Calu3 (cell line): Measurements from ENCODE around the gene GOLGA6L7. TPM values are rescaled to one million over a fixed set of nuclear protein-coding genes. Genes with fewer than 3 reads are reported as not detected.
"Not testable (repeated sequence)": the region's sequence is repeated elsewhere in the genome, so short reads cannot be mapped to it uniquely, and the experiment has no call there.

Experiments
- Bru-seq: library from RNA; stranded (reverse); fragments of 400-500 nt; gene quantifications from one replicate; lab custom pipeline; 2021; lab: Mats Ljungman, UMichigan
- BruChase-seq, 2 experiments: library from RNA; stranded (reverse); fragments of 400-500 nt; gene quantifications; one replicate each; lab custom pipeline; 2021; lab: Mats Ljungman, UMichigan
- BruUV-seq: library from RNA; stranded (reverse); fragments of 400-500 nt; replicated peaks from 2 replicates; lab custom pipeline; 2021; lab: Mats Ljungman, UMichigan
- CTCF ChIA-PET: fragments of 300-600 bp; sonication (Branson Sonifier 250); formaldehyde crosslinking; loops from one replicate; lab custom pipeline; 2022; ENCODE audit warnings: antibody characterized with exemption; lab: Charles Lee
- DNase-seq: peaks from one replicate; pipeline ENCODE4 v3.0.0; 2022
- H3K27ac Mint-ChIP-seq: one replicate; pipeline ENCODE4 v1.8.0; 2022; ENCODE audit warnings: mixed read lengths; ENCODE audit not compliant: unreplicated experiment
- H3K27me3 Mint-ChIP-seq: one replicate; pipeline ENCODE4 v1.8.0; 2022; ENCODE audit warnings: mixed read lengths; ENCODE audit not compliant: unreplicated experiment
- H3K36me3 Mint-ChIP-seq: one replicate; pipeline ENCODE4 v1.8.0; 2022; ENCODE audit warnings: mild to moderate bottlenecking, moderate library complexity, mixed read lengths; ENCODE audit not compliant: insufficient read depth, unreplicated experiment
- H3K4me1 Mint-ChIP-seq: one replicate; pipeline ENCODE4 v1.8.0; 2022; ENCODE audit warnings: mild to moderate bottlenecking, low read depth, mixed read lengths; ENCODE audit not compliant: unreplicated experiment
- H3K4me3 Mint-ChIP-seq: one replicate; pipeline ENCODE4 v1.8.0; 2022; ENCODE audit warnings: mild to moderate bottlenecking, low read depth, moderate library complexity, mixed read lengths; ENCODE audit not compliant: unreplicated experiment
- H3K9me3 Mint-ChIP-seq: one replicate; pipeline ENCODE4 v1.8.0; 2022; ENCODE audit warnings: low read depth, mixed read lengths; ENCODE audit not compliant: unreplicated experiment
- intact Hi-C: fragments of 100-400 bp; cut with micrococcal nuclease; formaldehyde crosslinking; loops from one replicate; pipeline ENCODE4 v1.10.0; 2022; ENCODE audit not compliant: unreplicated experiment
- long read RNA-seq: library from polyadenylated mRNA; stranded (forward); transcript quantifications from one replicate; pipeline ENCODE4 v2.0.0, GENCODE V29; 2022
- total RNA-seq: library from RNA; stranded (reverse); gene quantifications from 2 replicates; pipeline ENCODE4 v1.2.3, GENCODE V29; 2022
- TF ChIP-seq, protein P1 (sequence below): fragments of 200-600 bp; IDR thresholded peaks from one replicate; pipeline ENCODE4 v1.8.0; 2022; ENCODE audit warnings: antibody characterized with exemption; ENCODE audit not compliant: unreplicated experiment

GOLGA6L7 gene, protein sequence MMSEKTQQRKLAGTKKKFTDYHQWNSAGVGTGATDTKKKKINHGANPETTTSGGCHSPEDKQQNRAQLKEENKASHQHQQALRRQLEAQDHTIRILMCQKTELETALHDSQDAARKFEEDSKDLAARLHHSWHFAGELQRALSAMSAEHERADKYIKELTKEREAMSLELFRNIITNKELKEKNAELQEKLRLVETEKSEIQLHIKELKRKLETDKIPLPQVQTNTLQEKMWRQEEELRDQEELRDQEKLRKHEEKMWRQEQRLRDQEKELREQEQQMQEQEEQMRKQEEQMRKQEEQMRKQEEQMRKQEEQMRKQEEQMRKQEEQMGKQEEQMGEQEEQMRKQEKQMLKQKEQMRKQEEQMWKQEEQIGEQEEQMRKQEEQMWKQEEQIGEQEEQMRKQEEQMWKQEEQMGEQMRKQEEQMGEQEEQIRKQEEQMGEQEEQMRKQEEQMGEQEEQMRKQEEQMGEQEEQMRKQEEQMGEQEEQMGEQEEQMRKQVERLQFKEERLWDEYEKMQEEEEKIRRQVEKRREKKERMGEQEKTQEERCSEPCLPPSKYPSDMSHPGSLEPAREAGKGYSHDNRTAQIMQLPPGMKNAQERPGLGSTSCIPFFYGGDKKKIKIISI
- not detected in 2 replicates for total RNA-seq
- Bru-seq, nascent RNA, result not detected
- BruChase-seq, experiment 1, labeled RNA remaining after a 6-hour chase, result not detected
- not detected for BruChase-seq, experiment 2, labeled RNA remaining after a 2-hour chase
- long read RNA-seq, result 0 reads

DNA sequence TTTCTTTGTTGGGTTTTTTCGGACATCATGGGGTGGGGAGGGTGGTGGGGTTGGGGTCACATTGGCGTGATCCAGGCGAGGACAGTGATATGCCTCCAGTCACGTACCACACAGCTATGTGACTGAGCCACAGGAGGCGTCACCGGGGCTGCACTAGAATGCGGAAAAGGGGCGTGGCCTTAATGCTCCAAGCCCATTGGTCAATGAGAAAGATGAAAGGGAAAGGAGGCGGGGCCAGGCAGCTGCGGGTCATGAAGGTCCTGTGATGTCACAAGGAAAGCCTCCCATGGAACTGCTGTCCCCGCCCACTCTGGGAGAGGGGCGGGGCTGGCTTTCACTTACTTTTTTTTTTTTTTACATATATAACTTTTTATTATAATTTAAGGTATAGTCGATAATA is at the start of gene GOLGA6L7:
Gene GOLGA6L7 (minus strand): TSS at position 124 of the 400 bp plus-strand sequence. CDS start 95 bp downstream, at position 29.
- H3K4me3 Mint-ChIP-seq, H3K27me3 Mint-ChIP-seq, H3K27ac Mint-ChIP-seq, BruUV-seq, H3K4me1 Mint-ChIP-seq, DNase-seq, H3K9me3 Mint-ChIP-seq, intact Hi-C loops, CTCF ChIA-PET, H3K36me3 Mint-ChIP-seq: not testable (repeated sequence)

DNA sequence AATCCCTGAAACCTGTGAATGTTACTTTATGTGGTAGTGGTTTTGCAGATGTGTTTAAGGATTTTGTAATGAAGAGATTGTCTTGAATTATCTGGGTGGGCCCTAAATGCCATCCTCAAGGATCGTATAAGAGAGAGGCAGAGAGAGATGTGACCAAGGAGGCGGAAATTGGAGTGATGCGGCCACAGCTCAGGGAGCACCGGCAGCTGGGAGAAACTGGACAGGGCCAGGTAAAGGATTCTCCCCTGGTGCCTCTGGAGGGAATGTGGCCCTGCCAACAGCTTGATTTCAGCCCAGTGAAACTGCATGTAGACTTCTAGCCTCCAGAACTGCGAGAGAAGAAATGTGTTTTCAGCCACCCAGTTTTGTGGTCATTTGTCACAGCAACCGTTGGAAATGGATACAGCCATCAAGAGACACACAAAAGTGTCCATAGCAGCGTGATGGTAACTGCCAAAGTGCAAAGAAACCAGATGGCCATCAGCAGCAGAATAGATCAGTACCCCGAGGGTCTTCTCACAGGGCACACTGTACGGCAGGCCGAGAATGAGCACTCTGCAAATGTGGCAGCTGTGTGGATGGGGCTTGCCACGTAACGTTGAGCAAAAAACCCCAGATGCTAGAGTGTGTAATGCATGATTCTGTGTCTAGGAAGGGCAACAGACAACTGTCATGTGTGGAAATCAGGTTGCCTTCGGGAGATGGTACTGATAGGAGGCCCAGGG is 49.6 kb upstream of the GOLGA6L7 start:
- BruUV-seq, result no TSS peak
- Mint-ChIP-seq H3K36me3 (no peaks in the 10 kb centered on the region), H3K9me3 (peaks cover 2% of the 10 kb centered on the region), H3K4me1 (no peaks in the 10 kb centered on the region), H3K27me3 (no peaks in the 10 kb centered on the region), H3K27ac (no peak overlapping the region), H3K4me3 (no peak overlapping the region)
- CTCF ChIA-PET, result no interaction called here
- DNase-seq, result no peak
- intact Hi-C loops, result no loop called here
- TF ChIP-seq, protein P1, sequence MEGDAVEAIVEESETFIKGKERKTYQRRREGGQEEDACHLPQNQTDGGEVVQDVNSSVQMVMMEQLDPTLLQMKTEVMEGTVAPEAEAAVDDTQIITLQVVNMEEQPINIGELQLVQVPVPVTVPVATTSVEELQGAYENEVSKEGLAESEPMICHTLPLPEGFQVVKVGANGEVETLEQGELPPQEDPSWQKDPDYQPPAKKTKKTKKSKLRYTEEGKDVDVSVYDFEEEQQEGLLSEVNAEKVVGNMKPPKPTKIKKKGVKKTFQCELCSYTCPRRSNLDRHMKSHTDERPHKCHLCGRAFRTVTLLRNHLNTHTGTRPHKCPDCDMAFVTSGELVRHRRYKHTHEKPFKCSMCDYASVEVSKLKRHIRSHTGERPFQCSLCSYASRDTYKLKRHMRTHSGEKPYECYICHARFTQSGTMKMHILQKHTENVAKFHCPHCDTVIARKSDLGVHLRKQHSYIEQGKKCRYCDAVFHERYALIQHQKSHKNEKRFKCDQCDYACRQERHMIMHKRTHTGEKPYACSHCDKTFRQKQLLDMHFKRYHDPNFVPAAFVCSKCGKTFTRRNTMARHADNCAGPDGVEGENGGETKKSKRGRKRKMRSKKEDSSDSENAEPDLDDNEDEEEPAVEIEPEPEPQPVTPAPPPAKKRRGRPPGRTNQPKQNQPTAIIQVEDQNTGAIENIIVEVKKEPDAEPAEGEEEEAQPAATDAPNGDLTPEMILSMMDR, result no peak

DNA sequence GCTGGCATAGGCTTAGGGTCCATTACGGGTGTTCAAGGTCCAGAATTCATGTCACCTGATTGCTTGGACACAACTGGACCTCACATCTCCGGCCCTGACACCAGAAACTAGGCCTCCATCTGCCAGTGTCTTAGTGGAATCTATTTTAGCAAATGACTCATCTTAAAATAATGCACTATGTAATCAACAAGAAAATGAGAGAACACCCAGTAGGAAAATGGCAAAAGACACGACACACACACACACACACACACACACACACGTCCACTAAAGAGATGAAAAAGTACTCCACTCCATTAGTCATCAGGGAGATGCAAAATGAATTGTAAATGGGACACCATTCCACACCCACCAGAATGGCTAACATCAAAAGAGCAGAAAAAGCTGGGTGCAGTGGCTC is 48.5 kb upstream of the GOLGA6L7 start:
- Mint-ChIP-seq H3K4me3 (no peak overlapping the region), H3K4me1 (no peaks in the 10 kb centered on the region), H3K36me3 (no peaks in the 10 kb centered on the region), H3K9me3 (peaks cover 2% of the 10 kb centered on the region), H3K27ac (no peak overlapping the region), H3K27me3 (no peaks in the 10 kb centered on the region)
- TF ChIP-seq, protein P1, result no peak
- no peak for DNase-seq
- intact Hi-C loops, result no loop called here
- BruUV-seq, result no TSS peak
- CTCF ChIA-PET, result no interaction called here

DNA sequence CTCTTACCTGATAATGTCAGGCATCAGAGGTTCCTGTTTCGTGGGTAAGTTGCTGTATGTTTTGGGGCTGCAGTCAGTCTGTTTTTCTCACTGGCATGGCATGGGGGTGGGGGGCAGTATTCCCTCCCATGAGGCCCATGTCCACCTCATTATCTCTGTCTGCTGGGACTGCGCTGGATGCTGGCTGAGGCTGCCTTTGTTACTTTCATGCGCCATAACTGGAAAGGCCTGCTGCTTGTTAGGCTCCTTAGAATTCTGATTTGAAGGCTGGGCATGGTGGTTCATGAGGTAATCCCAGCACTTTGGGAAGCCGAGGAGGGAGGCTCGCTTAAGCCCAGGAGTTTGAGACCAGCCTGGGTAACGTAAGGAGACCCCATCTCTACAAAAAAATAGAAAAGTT is 47.1 kb upstream of the GOLGA6L7 start:
- H3K36me3 Mint-ChIP-seq, result no peaks in the 10 kb centered on the region
- intact Hi-C loops, result no loop called here
- H3K9me3 Mint-ChIP-seq, result peaks cover 2% of the 10 kb centered on the region
- no peaks in the 10 kb centered on the region for H3K27me3 Mint-ChIP-seq
- BruUV-seq, result no TSS peak
- no peak overlapping the region for H3K4me3 Mint-ChIP-seq
- H3K4me1 Mint-ChIP-seq, result no peaks in the 10 kb centered on the region
- H3K27ac Mint-ChIP-seq, result no peak overlapping the region
- no peak for DNase-seq
- TF ChIP-seq, protein P1, result no peak
- CTCF ChIA-PET, result no interaction called here
